H1 (cell line): ENCODE results near the gene OPCML. TPM values are rescaled to one million over a fixed set of nuclear protein-coding genes. Genes with fewer than 3 reads are reported as not detected.

Experiments
- CTCF ChIA-PET: fragments of 300-600 bp; sonication (Branson Sonifier 250); formaldehyde crosslinking; loops from one replicate; lab custom pipeline; 2021; ENCODE audit not compliant: partially characterized antibody; lab: Charles Lee
- POLR2A ChIA-PET: fragments of 300-600 bp; sonication (Branson Sonifier 250); formaldehyde crosslinking; loops from one replicate; lab custom pipeline; 2021; ENCODE audit warnings: inconsistent platforms; ENCODE audit not compliant: partially characterized antibody; lab: Charles Lee
- DNase-seq, 2 experiments: peaks; one replicate each; pipeline versions ENCODE4 v3.0.0 to v3.0.0-alpha.2; 2010 to 2022; ENCODE audit warnings: low spot score in 2 of 2, low read depth in 1 of 2, mixed read lengths in 1 of 2
- FAIRE-seq: peaks from 2 replicates; lab custom pipeline; 2011; peaks lifted over from hg19 to GRCh38; lab: Jason Lieb, UNC
- H2AFZ ChIP-seq: 2 replicates; pipeline ENCODE4 v1.8.1; 2012; ENCODE audit warnings: low read length, inconsistent platforms
- H2AK5ac ChIP-seq: 2 replicates; pipeline ENCODE4 v1.6.1; 2013; ENCODE audit warnings: low read depth, low read length
- H2BK120ac ChIP-seq: replicated peaks from 2 replicates; pipeline ENCODE3; 2013; ENCODE audit warnings: low read depth, low read length, inconsistent platforms
- H2BK12ac ChIP-seq: 2 replicates; pipeline ENCODE4 v1.6.1; 2013; ENCODE audit warnings: low read depth, low read length
- H2BK15ac ChIP-seq: 2 replicates; pipeline ENCODE4 v1.6.1; 2013; ENCODE audit warnings: low read length
- H2BK20ac ChIP-seq: 2 replicates; pipeline ENCODE4 v1.6.1; 2013; ENCODE audit warnings: low read length
- H2BK5ac ChIP-seq: 2 replicates; pipeline ENCODE4 v1.6.1; 2013; ENCODE audit warnings: low read depth, low read length
- H3K14ac ChIP-seq: 2 replicates; pipeline ENCODE4 v1.6.1; 2013; ENCODE audit warnings: inconsistent platforms; ENCODE audit not compliant: insufficient read length
- H3K18ac ChIP-seq: 2 replicates; pipeline ENCODE4 v1.6.1; 2013; ENCODE audit warnings: low read length; ENCODE audit errors: extremely low read depth
- H3K23ac ChIP-seq: 2 replicates; pipeline ENCODE4 v1.6.1; 2013; ENCODE audit warnings: inconsistent platforms; ENCODE audit not compliant: insufficient read length
- H3K23me2 ChIP-seq: 2 replicates; pipeline ENCODE4 v1.6.1; 2013; ENCODE audit warnings: low read depth, low read length
- H3K27ac ChIP-seq: 2 replicates; pipeline ENCODE4 v1.6.1; 2011; ENCODE audit warnings: low read depth, low read length, inconsistent platforms
- H3K27me3 ChIP-seq, 4 experiments: replicated peaks in 1 of 4; 1 replicate in 1 of 4; 2 replicates in 3 of 4; pipeline versions ENCODE4 v1.6.1 to v1.8.1; 2011 to 2013; ENCODE audit warnings: low read length in 3 of 4, mild to moderate bottlenecking in 3 of 4, inconsistent platforms in 2 of 4, mixed read lengths in 2 of 4, moderate library complexity in 1 of 4; ENCODE audit not compliant: control insufficient read depth in 3 of 4, insufficient read depth in 3 of 4; ENCODE audit errors: extremely low read depth in 1 of 4
- H3K36me3 ChIP-seq, 4 experiments: 2 replicates each; pipeline versions ENCODE4 v1.6.1 to v1.8.1; 2011 to 2013; ENCODE audit warnings: mild to moderate bottlenecking in 4 of 4, low read length in 3 of 4, moderate library complexity in 2 of 4, control low read depth in 1 of 4, inconsistent platforms in 1 of 4; ENCODE audit not compliant: insufficient read depth in 4 of 4, control insufficient read depth in 2 of 4
- H3K4ac ChIP-seq: replicated peaks from 2 replicates; pipeline ENCODE3; 2013; ENCODE audit warnings: low read length, low read depth, mixed read lengths, inconsistent platforms; ENCODE audit not compliant: insufficient read length
- H3K4me1 ChIP-seq, 4 experiments: replicated peaks in 1 of 4; 1 replicate in 1 of 4; 2 replicates in 3 of 4; pipeline versions ENCODE4 v1.6.1 to v1.8.1; 2011 to 2013; ENCODE audit warnings: low read length in 3 of 4, inconsistent platforms in 2 of 4, mixed read lengths in 1 of 4; ENCODE audit not compliant: insufficient read depth in 4 of 4, control insufficient read depth in 3 of 4
- H3K4me2 ChIP-seq, 2 experiments: 2 replicates each; pipeline versions ENCODE4 v1.6.1 to v1.8.1; 2011 to 2013; ENCODE audit warnings: low read depth in 2 of 2, low read length in 2 of 2, control low read depth in 1 of 2, inconsistent platforms in 1 of 2, mild to moderate bottlenecking in 1 of 2; ENCODE audit not compliant: insufficient read depth in 1 of 2
- H3K4me3 ChIP-seq, 4 experiments: fragments of 200-600, 300-600 bp in 1 of 4; sonication (generic), shearing (Covaris generic), sonication (Bioruptor Twin) in 1 of 4; 2 replicates each; pipeline versions ENCODE4 v1.5.1 to v1.8.1; 2011 to 2016; ENCODE audit warnings: low read length in 4 of 4, low read depth in 3 of 4, control low read depth in 2 of 4, inconsistent platforms in 2 of 4, mild to moderate bottlenecking in 2 of 4, mixed read lengths in 1 of 4, moderate library complexity in 1 of 4; ENCODE audit not compliant: insufficient read depth in 2 of 4; ENCODE audit errors: extremely low read depth in 1 of 4
- H3K56ac ChIP-seq: replicated peaks from 2 replicates; pipeline ENCODE3; 2013; ENCODE audit warnings: low read depth, mild to moderate bottlenecking, mixed read lengths, low read length, inconsistent platforms; ENCODE audit not compliant: insufficient read length
- H3K79me1 ChIP-seq: 2 replicates; pipeline ENCODE4 v1.6.1; 2013; ENCODE audit warnings: low read depth, low read length, control low read depth
- H3K79me2 ChIP-seq, 2 experiments: 2 replicates each; pipeline versions ENCODE4 v1.6.1 to v1.8.1; 2012 to 2013; ENCODE audit warnings: low read length in 2 of 2, mild to moderate bottlenecking in 2 of 2, inconsistent platforms in 1 of 2; ENCODE audit not compliant: insufficient read depth in 2 of 2, control insufficient read depth in 1 of 2
- H3K9ac ChIP-seq, 4 experiments: replicated peaks in 1 of 4; 1 replicate in 1 of 4; 2 replicates in 3 of 4; pipeline versions ENCODE4 v1.6.1 to v1.8.1; 2011 to 2013; ENCODE audit warnings: low read depth in 3 of 4, low read length in 3 of 4, control low read depth in 2 of 4, mild to moderate bottlenecking in 2 of 4, moderate library complexity in 2 of 4, inconsistent platforms in 1 of 4; ENCODE audit errors: extremely low read depth in 1 of 4
- H3K9me3 ChIP-seq, 2 experiments: 2 replicates each; pipeline versions ENCODE4 v1.6.1 to v1.8.1; 2012 to 2013; ENCODE audit warnings: mild to moderate bottlenecking in 2 of 2, moderate library complexity in 2 of 2, control low read depth in 1 of 2, inconsistent platforms in 1 of 2, low read depth in 1 of 2, low read length in 1 of 2, mixed read lengths in 1 of 2; ENCODE audit not compliant: insufficient read depth in 2 of 2
- H4K20me1 ChIP-seq, 2 experiments: replicated peaks in 1 of 2; 2 replicates each; pipeline versions ENCODE3 to v1.8.1; 2011 to 2013; ENCODE audit warnings: inconsistent platforms in 2 of 2, low read length in 2 of 2, mild to moderate bottlenecking in 1 of 2; ENCODE audit not compliant: insufficient read depth in 2 of 2, control insufficient read depth in 1 of 2
- H4K5ac ChIP-seq: 2 replicates; pipeline ENCODE4 v1.6.1; 2013; ENCODE audit warnings: low read length, low read depth, mixed read lengths, inconsistent platforms; ENCODE audit not compliant: insufficient read length
- H4K8ac ChIP-seq: 2 replicates; pipeline ENCODE4 v1.8.0; 2013; ENCODE audit warnings: mild to moderate bottlenecking, moderate library complexity, low read length, inconsistent platforms; ENCODE audit not compliant: insufficient read depth; ENCODE audit errors: extremely low read depth
- H4K91ac ChIP-seq: replicated peaks from 2 replicates; pipeline ENCODE3; 2013; ENCODE audit warnings: low read length, mixed read lengths, inconsistent platforms; ENCODE audit not compliant: insufficient read length
- CTBP2 ChIP-seq: IDR thresholded peaks from 2 replicates; pipeline ENCODE4 v1.7.0; 2011; ENCODE audit warnings: borderline replicate concordance, mild to moderate bottlenecking, moderate library complexity, mixed read lengths, low read length; ENCODE audit not compliant: insufficient read depth, insufficient read length
- JUND ChIP-seq: IDR thresholded peaks from 2 replicates; pipeline ENCODE4 v1.6.1; 2011; ENCODE audit warnings: mild to moderate bottlenecking, improper control_type of control experiment, low read length
- WGBS, 2 experiments: shearing (Covaris generic) in 1 of 2; methylation state at CpG; one replicate each; pipeline versions ENCODE4 v1.1.6 to v1.1.7; 2013 to 2015; ENCODE audit warnings: low lambda C conversion rate in 2 of 2, mixed read lengths in 2 of 2, inconsistent platforms in 1 of 2, low coverage in 1 of 2, missing lambda C conversion rate in 1 of 2; ENCODE audit not compliant: insufficient replicate concordance in 2 of 2, insufficient coverage in 1 of 2, insufficient read length in 1 of 2; ENCODE audit errors: extremely low coverage in 1 of 2, missing lambda C conversion rate in 1 of 2; 5-methylcytosine and 5-hydroxymethylcytosine counted together
- polyA plus RNA-seq, 7 experiments: library from polyadenylated mRNA; depleted of rRNA in 3 of 7; stranded (reverse) in 5 of 7; unstranded in 2 of 7; fragments of >200 nt in 5 of 7; fragments of 200-250 nt in 2 of 7; gene quantifications; 1 replicate in 5 of 7; 2 replicates in 1 of 7; 4 replicates in 1 of 7; pipeline versions ENCODE4 v1.2.1 to v1.2.3, GENCODE V29; 2011 to 2013; ENCODE audit warnings: missing spikeins in 2 of 7, mixed read lengths in 2 of 7
- total RNA-seq: library from RNA; stranded (reverse); fragmentation: NEBNext Ultra II Directional; extraction: Animal tissue kit (Norgen Biotek cat#: 25700); gene quantifications from 2 replicates; pipeline ENCODE4 v1.2.1, GENCODE V29; 2021

OPCML gene
- total and polyA plus RNA-seq, 2 of the 8 experiments (the other 6 are each of a cell fraction or from before 2014, with no cell fraction given), result 2.3 to 3.1 TPM

- no peak overlapping the region for H4K91ac ChIP-seq
- no peak overlapping the region for H3K18ac ChIP-seq
- H3K79me1 ChIP-seq, result no peaks in the 10 kb centered on the region
- no peak for TF ChIP-seq CTBP2
- TF ChIP-seq JUND, result no peak
- H3K4me1 ChIP-seq, result no peaks in the 10 kb centered on the region
- H2AK5ac ChIP-seq, result no peak overlapping the region
- ChIA-PET CTCF (no interaction called here), POLR2A (no interaction called here)
- no peak overlapping the region for H3K4ac ChIP-seq
- no peak overlapping the region for H2BK15ac ChIP-seq
- no peak overlapping the region for H2AFZ ChIP-seq
- H2BK120ac ChIP-seq, result no peak overlapping the region
- WGBS, 2 experiments, result 80% methylated on average over 1 of the region's 1 CpG; no CpG with 5 or more reads in 1 of the 2 experiments
- H3K79me2 ChIP-seq, result no peaks in the 10 kb centered on the region
- H3K27me3 ChIP-seq, result no peaks in the 10 kb centered on the region
- no peak overlapping the region for H3K4me3 ChIP-seq
- H3K9ac ChIP-seq, result no peak overlapping the region; a peak in 1 of 7 replicates
- no peak overlapping the region for H3K14ac ChIP-seq
- H3K4me2 ChIP-seq, result no peak overlapping the region
- H3K36me3 ChIP-seq, result no peaks in the 10 kb centered on the region
- H4K5ac ChIP-seq, result no peak overlapping the region
- no peaks in the 10 kb centered on the region for H3K9me3 ChIP-seq
- H3K23ac ChIP-seq, result no peak overlapping the region
- H2BK5ac ChIP-seq, result no peak overlapping the region
- no peaks in the 10 kb centered on the region for H4K20me1 ChIP-seq
- no peak overlapping the region for H4K8ac ChIP-seq
- no peak overlapping the region for H2BK12ac ChIP-seq
- H3K23me2 ChIP-seq, result no peaks in the 10 kb centered on the region
- H3K56ac ChIP-seq, result no peak overlapping the region
- DNase-seq (no peak), FAIRE-seq (no peak)
- H2BK20ac ChIP-seq, result no peak overlapping the region
- H3K27ac ChIP-seq, result no peak overlapping the region
Observed at GRCh38 chr11:132438418-132438817, 1093.9 kb downstream of the OPCML start.
